ENCODE results near the gene OMP.

The OMP gene

GRCh38 chr11:77113382-77114088 is 10.9 kb downstream of the OMP start:
- in situ Hi-C loops (cut with MboI; ENCODE audit: low sequenced_read_pairs, unreplicated experiment), result no loop called here
- TF ChIP-seq CTCF (IDR thresholded peaks at IDR 0.05; ENCODE audit: borderline replicate concordance, control extremely low read depth, extremely low read depth, insufficient read depth, missing control alignments), result peak; percentile 17
- peak; percentile 71 for DNase-seq (ENCODE audit: low spot score)

- TF ChIP-seq CTCF (IDR thresholded peaks at IDR 0.05; ENCODE audit: borderline replicate concordance, control extremely low read depth, extremely low read depth, insufficient read depth, missing control alignments), result no peak
- in situ Hi-C loops (cut with MboI; ENCODE audit: low sequenced_read_pairs, unreplicated experiment), result no loop called here
Observed at GRCh38 chr11:77114089-77114463, 11.4 kb downstream of the OMP start.

GRCh38 chr11:77115181-77115611 is 12.6 kb downstream of the OMP start:
- TF ChIP-seq CTCF (IDR thresholded peaks at IDR 0.05; ENCODE audit: borderline replicate concordance, control extremely low read depth, extremely low read depth, insufficient read depth, missing control alignments), result peak; percentile 12
- in situ Hi-C loops (cut with MboI; ENCODE audit: low sequenced_read_pairs, unreplicated experiment), result no loop called here
- DNase-seq (ENCODE audit: low spot score), result no peak

More at GRCh38 chr11:77114089-77114463, 11.4 kb downstream of the OMP start:
- no peak for DNase-seq (ENCODE audit: low spot score)

- in situ Hi-C loops (cut with MboI; ENCODE audit: low sequenced_read_pairs, unreplicated experiment), result no loop called here
- no peak for DNase-seq (ENCODE audit: low spot score)
- TF ChIP-seq CTCF (IDR thresholded peaks at IDR 0.05; ENCODE audit: borderline replicate concordance, control extremely low read depth, extremely low read depth, insufficient read depth, missing control alignments), result no peak
Observed at GRCh38 chr11:77115956-77116355, 13.3 kb downstream of the OMP start.

- in situ Hi-C loops (cut with MboI; ENCODE audit: low sequenced_read_pairs, unreplicated experiment), result no loop called here
- no peak for TF ChIP-seq CTCF (IDR thresholded peaks at IDR 0.05; ENCODE audit: borderline replicate concordance, control extremely low read depth, extremely low read depth, insufficient read depth, missing control alignments)
- DNase-seq (ENCODE audit: low spot score), result no peak
Observed at GRCh38 chr11:77117492-77117891, 14.9 kb downstream of the OMP start.

GRCh38 chr11:77118086-77118485 is 15.4 kb downstream of the OMP start:
- DNase-seq (ENCODE audit: low spot score), result no peak
- no peak for TF ChIP-seq CTCF (IDR thresholded peaks at IDR 0.05; ENCODE audit: borderline replicate concordance, control extremely low read depth, extremely low read depth, insufficient read depth, missing control alignments)
- in situ Hi-C loops (cut with MboI; ENCODE audit: low sequenced_read_pairs, unreplicated experiment), result no loop called here

Data from GM13976 (cell line).